ENCODE measurements around the gene ADAMTS12. TPM values are rescaled to one million over a fixed set of nuclear protein-coding genes. Genes with fewer than 3 reads are reported as not detected.

The ADAMTS12 gene
- total and polyA plus RNA-seq, 2 experiments from 2014 or later: 7.8 to 11.5 TPM

- Histone ChIP-seq H3F3A (ENCODE audit: insufficient read depth) (no peaks in the 10 kb centered on the region), H3K4me1 (ENCODE audit: insufficient read depth) (no peaks in the 10 kb centered on the region), H3K27ac (no peak overlapping the region), H3K4me3 (no peak overlapping the region), H4K20me1 (ENCODE audit: insufficient read depth) (no peaks in the 10 kb centered on the region), H2AFZ (no peak overlapping the region), H3K9me3 (ENCODE audit: low read depth) (no peaks in the 10 kb centered on the region), H3K27me3 (replicated peaks; ENCODE audit: insufficient read depth) (no peaks in the 10 kb centered on the region), H3K9ac (no peak overlapping the region), H3K4me2 (ENCODE audit: unreplicated experiment) (no peak overlapping the region), H3K9me2 (ENCODE audit: insufficient read depth) (no peaks in the 10 kb centered on the region), H3K79me2 (ENCODE audit: insufficient read depth) (no peaks in the 10 kb centered on the region), H3K36me3 (ENCODE audit: low read depth) (no peaks in the 10 kb centered on the region)
- in situ Hi-C loops (cut with MboI): no loop called here
- DNase-seq: no peak
- WGBS, 2 experiments (ENCODE audit: low coverage in 1 of 2, low lambda C conversion rate in 2 of 2, missing lambda C conversion rate in 2 of 2): 73 to 74% methylated on average over 3 of the region's 3 CpGs
- no peak for TF ChIP-seq EZH2phosphoT487 (IDR thresholded peaks at IDR 0.05; ENCODE audit: insufficient read depth, low read depth)
- TF ChIP-seq EZH2 (IDR thresholded peaks at IDR 0.05; ENCODE audit: insufficient read depth, poor library complexity, severe bottlenecking): no peak
Measured at GRCh38 chr5:33601881-33602280, 289.9 kb downstream of the ADAMTS12 start.

- DNase-seq: no peak
- Histone ChIP-seq H3K9me3 (ENCODE audit: low read depth) (no peaks in the 10 kb centered on the region), H3K4me2 (ENCODE audit: unreplicated experiment) (no peak overlapping the region), H3K4me1 (ENCODE audit: insufficient read depth) (no peaks in the 10 kb centered on the region), H3K9me2 (ENCODE audit: insufficient read depth) (no peaks in the 10 kb centered on the region), H3K4me3 (no peak overlapping the region), H3K79me2 (ENCODE audit: insufficient read depth) (no peaks in the 10 kb centered on the region), H3K9ac (no peak overlapping the region), H4K20me1 (ENCODE audit: insufficient read depth) (no peaks in the 10 kb centered on the region), H3K27ac (no peak overlapping the region), H3F3A (ENCODE audit: insufficient read depth) (no peaks in the 10 kb centered on the region), H2AFZ (no peak overlapping the region), H3K27me3 (replicated peaks; ENCODE audit: insufficient read depth) (no peaks in the 10 kb centered on the region), H3K36me3 (ENCODE audit: low read depth) (no peaks in the 10 kb centered on the region)
- 83 to 87% methylated on average over 4 of the region's 4 CpGs for WGBS, 2 experiments (ENCODE audit: low coverage in 1 of 2, low lambda C conversion rate in 2 of 2, missing lambda C conversion rate in 2 of 2)
- in situ Hi-C loops (cut with MboI): no loop called here
- no peak for TF ChIP-seq EZH2 (IDR thresholded peaks at IDR 0.05; ENCODE audit: insufficient read depth, poor library complexity, severe bottlenecking)
- TF ChIP-seq EZH2phosphoT487 (IDR thresholded peaks at IDR 0.05; ENCODE audit: insufficient read depth, low read depth): no peak
Measured at GRCh38 chr5:33595303-33595702, 296.5 kb downstream of the ADAMTS12 start.

- no peaks in the 10 kb centered on the region for H3K4me1 ChIP-seq (ENCODE audit: insufficient read depth)
- no peak overlapping the region for H3K4me2 ChIP-seq (ENCODE audit: unreplicated experiment)
- 84 to 85% methylated on average over 4 of the region's 4 CpGs for WGBS, 2 experiments (ENCODE audit: low coverage in 1 of 2, low lambda C conversion rate in 2 of 2, missing lambda C conversion rate in 2 of 2)
- TF ChIP-seq EZH2 (IDR thresholded peaks at IDR 0.05; ENCODE audit: insufficient read depth, poor library complexity, severe bottlenecking): no peak
- TF ChIP-seq EZH2phosphoT487 (IDR thresholded peaks at IDR 0.05; ENCODE audit: insufficient read depth, low read depth): no peak
- H3K36me3 ChIP-seq (ENCODE audit: low read depth): no peaks in the 10 kb centered on the region
- no peak overlapping the region for H3K27ac ChIP-seq
- no peaks in the 10 kb centered on the region for H3K9me2 ChIP-seq (ENCODE audit: insufficient read depth)
- H3F3A ChIP-seq (ENCODE audit: insufficient read depth): no peaks in the 10 kb centered on the region
- H3K79me2 ChIP-seq (ENCODE audit: insufficient read depth): no peaks in the 10 kb centered on the region
- no peaks in the 10 kb centered on the region for H3K27me3 ChIP-seq (replicated peaks; ENCODE audit: insufficient read depth)
- in situ Hi-C loops (cut with MboI): no loop called here
- no peak for DNase-seq
- no peaks in the 10 kb centered on the region for H3K9me3 ChIP-seq (ENCODE audit: low read depth)
- H4K20me1 ChIP-seq (ENCODE audit: insufficient read depth): no peaks in the 10 kb centered on the region
- H2AFZ ChIP-seq: no peak overlapping the region
- no peak overlapping the region for H3K4me3 ChIP-seq
- H3K9ac ChIP-seq: no peak overlapping the region
Measured at GRCh38 chr5:33594006-33594405, 297.8 kb downstream of the ADAMTS12 start.

- no peak overlapping the region for H3K9ac ChIP-seq
- H3K27me3 ChIP-seq (replicated peaks; ENCODE audit: insufficient read depth): no peaks in the 10 kb centered on the region
- 98 to 100% methylated on average over 1 of the region's 1 CpG for WGBS, 2 experiments (ENCODE audit: low coverage in 1 of 2, low lambda C conversion rate in 2 of 2, missing lambda C conversion rate in 2 of 2)
- H3K4me1 ChIP-seq (ENCODE audit: insufficient read depth): no peaks in the 10 kb centered on the region
- H3K9me2 ChIP-seq (ENCODE audit: insufficient read depth): no peaks in the 10 kb centered on the region
- H3K27ac ChIP-seq: no peak overlapping the region
- H3K9me3 ChIP-seq (ENCODE audit: low read depth): no peaks in the 10 kb centered on the region
- no peaks in the 10 kb centered on the region for H3F3A ChIP-seq (ENCODE audit: insufficient read depth)
- no peaks in the 10 kb centered on the region for H4K20me1 ChIP-seq (ENCODE audit: insufficient read depth)
- no peak overlapping the region for H2AFZ ChIP-seq
- no peaks in the 10 kb centered on the region for H3K79me2 ChIP-seq (ENCODE audit: insufficient read depth)
- no peak overlapping the region for H3K4me2 ChIP-seq (ENCODE audit: unreplicated experiment)
- H3K36me3 ChIP-seq (ENCODE audit: low read depth): no peaks in the 10 kb centered on the region
- no peak overlapping the region for H3K4me3 ChIP-seq
- in situ Hi-C loops (cut with MboI): no loop called here
- no peak for TF ChIP-seq EZH2phosphoT487 (IDR thresholded peaks at IDR 0.05; ENCODE audit: insufficient read depth, low read depth)
- no peak for TF ChIP-seq EZH2 (IDR thresholded peaks at IDR 0.05; ENCODE audit: insufficient read depth, poor library complexity, severe bottlenecking)
- no peak for DNase-seq
Measured at GRCh38 chr5:33592245-33592644, 299.5 kb downstream of the ADAMTS12 start.

Measured in GM23248 (cell line).